Measurements from ENCODE around the gene CHMP4B.

CHMP4B gene

GRCh38 chr20:33781133-33781532, 30.0 kb upstream of the CHMP4B start:
- H3K9me3 ChIP-seq (replicated peaks in 1 of 2; ENCODE audit: control insufficient read depth in 2 of 2, insufficient read depth in 1 of 2, low read depth in 1 of 2, low read length in 2 of 2) = peaks cover 0 to 2% of the 10 kb centered on the region in 2 donors
- no peak overlapping the region for H2AFZ ChIP-seq (ENCODE audit: low read length)
- no peaks in the 10 kb centered on the region for H3K36me3 ChIP-seq (replicated peaks in 1 of 2; ENCODE audit: control insufficient read depth in 2 of 2, insufficient read depth in 2 of 2, low read length in 2 of 2)
- H3K4ac ChIP-seq (ENCODE audit: low read length) = no peak overlapping the region
- H3K23ac ChIP-seq (ENCODE audit: low read depth, low read length, poor library complexity) = peak overlapping the region; percentile 3
- no peak overlapping the region for H3K14ac ChIP-seq (ENCODE audit: low read length)
- H4K8ac ChIP-seq (ENCODE audit: low read depth, low read length) = no peak overlapping the region
- no peak overlapping the region for H3K4me2 ChIP-seq (ENCODE audit: insufficient read depth, low read length, poor library complexity, severe bottlenecking)
- H2BK5ac ChIP-seq (ENCODE audit: low read length) = no peak overlapping the region
- no peak overlapping the region for H2BK120ac ChIP-seq (ENCODE audit: low read depth, low read length)
- H2BK12ac ChIP-seq (ENCODE audit: low read length) = no peak overlapping the region
- peaks cover 4 to 6% of the 10 kb centered on the region in 2 donors for H3K4me1 ChIP-seq (ENCODE audit: control insufficient read depth in 2 of 2, insufficient read depth in 1 of 2, low read depth in 1 of 2, low read length in 2 of 2)
- H3K79me1 ChIP-seq (ENCODE audit: low read depth, low read length) = no peaks in the 10 kb centered on the region
- H3K27me3 ChIP-seq (ENCODE audit: control insufficient read depth in 3 of 3, insufficient read depth in 3 of 3, low read depth in 1 of 3, low read length in 3 of 3) = no peaks in the 10 kb centered on the region
- DNase-seq (ENCODE audit: low spot score) = no peak
- H2AK5ac ChIP-seq (ENCODE audit: low read depth, low read length) = peak overlapping the region; percentile 71
- no peak overlapping the region for H4K91ac ChIP-seq (ENCODE audit: low read depth, low read length, poor library complexity)
- no CpG with 5 or more reads among the region's 4 CpGs for WGBS, 2 donors (ENCODE audit: extremely low coverage in 2 of 2, insufficient read length in 2 of 2, insufficient replicate concordance in 1 of 2)
- no peak overlapping the region for H3K9ac ChIP-seq (ENCODE audit: low read depth, low read length, poor library complexity)
- no peak overlapping the region for H3K4me3 ChIP-seq (ENCODE audit: low read length in 2 of 2)
- no peak overlapping the region for H3K27ac ChIP-seq (replicated peaks; ENCODE audit: low read length)
- no peak overlapping the region for H2BK15ac ChIP-seq (ENCODE audit: low read length)
- H3K18ac ChIP-seq (ENCODE audit: low read length) = no peak overlapping the region

GRCh38 chr20:33781945-33782344, 29.2 kb upstream of the CHMP4B start:
- no peak overlapping the region for H2AFZ ChIP-seq (ENCODE audit: low read length)
- WGBS, 2 donors (ENCODE audit: extremely low coverage in 2 of 2, insufficient read length in 2 of 2, insufficient replicate concordance in 1 of 2) = no CpG with 5 or more reads among the region's 1 CpG
- peaks cover 0 to 2% of the 10 kb centered on the region in 2 donors for H3K9me3 ChIP-seq (replicated peaks in 1 of 2; ENCODE audit: control insufficient read depth in 2 of 2, insufficient read depth in 1 of 2, low read depth in 1 of 2, low read length in 2 of 2)
- no peak overlapping the region for H2BK15ac ChIP-seq (ENCODE audit: low read length)
- H3K4me1 ChIP-seq (ENCODE audit: control insufficient read depth in 2 of 2, insufficient read depth in 1 of 2, low read depth in 1 of 2, low read length in 2 of 2) = peaks cover 5 to 6% of the 10 kb centered on the region in 2 donors
- no peak overlapping the region for H3K23ac ChIP-seq (ENCODE audit: low read depth, low read length, poor library complexity)
- H3K4ac ChIP-seq (ENCODE audit: low read length) = no peak overlapping the region
- H3K14ac ChIP-seq (ENCODE audit: low read length) = no peak overlapping the region
- no peaks in the 10 kb centered on the region for H3K36me3 ChIP-seq (replicated peaks in 1 of 2; ENCODE audit: control insufficient read depth in 2 of 2, insufficient read depth in 2 of 2, low read length in 2 of 2)
- no peak overlapping the region for H4K8ac ChIP-seq (ENCODE audit: low read depth, low read length)
- no peak overlapping the region for H3K9ac ChIP-seq (ENCODE audit: low read depth, low read length, poor library complexity)
- H2BK12ac ChIP-seq (ENCODE audit: low read length) = no peak overlapping the region
- H3K4me3 ChIP-seq (ENCODE audit: low read length in 2 of 2) = no peak overlapping the region
- H3K4me2 ChIP-seq (ENCODE audit: insufficient read depth, low read length, poor library complexity, severe bottlenecking) = no peak overlapping the region
- no peaks in the 10 kb centered on the region for H3K79me1 ChIP-seq (ENCODE audit: low read depth, low read length)
- H2BK120ac ChIP-seq (ENCODE audit: low read depth, low read length) = no peak overlapping the region
- H3K18ac ChIP-seq (ENCODE audit: low read length) = no peak overlapping the region
- H2BK5ac ChIP-seq (ENCODE audit: low read length) = no peak overlapping the region
- H2AK5ac ChIP-seq (ENCODE audit: low read depth, low read length) = no peak overlapping the region
- H3K27ac ChIP-seq (replicated peaks; ENCODE audit: low read length) = no peak overlapping the region
- H3K27me3 ChIP-seq (ENCODE audit: control insufficient read depth in 3 of 3, insufficient read depth in 3 of 3, low read depth in 1 of 3, low read length in 3 of 3) = no peaks in the 10 kb centered on the region
- H4K91ac ChIP-seq (ENCODE audit: low read depth, low read length, poor library complexity) = no peak overlapping the region
- no peak for DNase-seq (ENCODE audit: low spot score)

GRCh38 chr20:33783256-33783655, 27.9 kb upstream of the CHMP4B start:
- peaks cover 6 to 8% of the 10 kb centered on the region in 2 donors for H3K4me1 ChIP-seq (ENCODE audit: control insufficient read depth in 2 of 2, insufficient read depth in 1 of 2, low read depth in 1 of 2, low read length in 2 of 2)
- peak overlapping the region; percentile 39 for H2BK15ac ChIP-seq (ENCODE audit: low read length)

GRCh38 chr20:33783818-33784217, 27.3 kb upstream of the CHMP4B start:
- peaks cover 6 to 8% of the 10 kb centered on the region in 2 donors for H3K4me1 ChIP-seq (ENCODE audit: control insufficient read depth in 2 of 2, insufficient read depth in 1 of 2, low read depth in 1 of 2, low read length in 2 of 2)
- H3K9me3 ChIP-seq (replicated peaks in 1 of 2; ENCODE audit: control insufficient read depth in 2 of 2, insufficient read depth in 1 of 2, low read depth in 1 of 2, low read length in 2 of 2) = peaks cover 0 to 2% of the 10 kb centered on the region in 2 donors
- no peak overlapping the region for H3K9ac ChIP-seq (ENCODE audit: low read depth, low read length, poor library complexity)
- H3K27me3 ChIP-seq (ENCODE audit: control insufficient read depth in 3 of 3, insufficient read depth in 3 of 3, low read depth in 1 of 3, low read length in 3 of 3) = no peaks in the 10 kb centered on the region
- H2BK120ac ChIP-seq (ENCODE audit: low read depth, low read length) = no peak overlapping the region
- peak overlapping the region; percentile 92 for H3K18ac ChIP-seq (ENCODE audit: low read length)
- no peak overlapping the region for H2BK12ac ChIP-seq (ENCODE audit: low read length)
- no peaks in the 10 kb centered on the region for H3K79me1 ChIP-seq (ENCODE audit: low read depth, low read length)
- H2BK15ac ChIP-seq (ENCODE audit: low read length) = peak overlapping the region; percentile 39
- H3K23ac ChIP-seq (ENCODE audit: low read depth, low read length, poor library complexity) = no peak overlapping the region
- no peak overlapping the region for H3K4me2 ChIP-seq (ENCODE audit: insufficient read depth, low read length, poor library complexity, severe bottlenecking)
- no peak for DNase-seq (ENCODE audit: low spot score)
- H3K4me3 ChIP-seq (ENCODE audit: low read length in 2 of 2) = no peak overlapping the region
- H4K8ac ChIP-seq (ENCODE audit: low read depth, low read length) = no peak overlapping the region
- H3K36me3 ChIP-seq (replicated peaks in 1 of 2; ENCODE audit: control insufficient read depth in 2 of 2, insufficient read depth in 2 of 2, low read length in 2 of 2) = no peaks in the 10 kb centered on the region
- no peak overlapping the region for H3K4ac ChIP-seq (ENCODE audit: low read length)
- H3K14ac ChIP-seq (ENCODE audit: low read length) = no peak overlapping the region
- peak overlapping the region; percentile 59 for H2AFZ ChIP-seq (ENCODE audit: low read length)
- H2AK5ac ChIP-seq (ENCODE audit: low read depth, low read length) = no peak overlapping the region
- 100% methylated on average over 1 of the region's 5 CpGs; no CpG with 5 or more reads in 1 of the 2 donors for WGBS, 2 donors (ENCODE audit: extremely low coverage in 2 of 2, insufficient read length in 2 of 2, insufficient replicate concordance in 1 of 2)
- H4K91ac ChIP-seq (ENCODE audit: low read depth, low read length, poor library complexity) = no peak overlapping the region
- H2BK5ac ChIP-seq (ENCODE audit: low read length) = no peak overlapping the region
- no peak overlapping the region for H3K27ac ChIP-seq (replicated peaks; ENCODE audit: low read length)

More at GRCh38 chr20:33783256-33783655, 27.9 kb upstream of the CHMP4B start:
- H3K4ac ChIP-seq (ENCODE audit: low read length) = no peak overlapping the region
- H2BK5ac ChIP-seq (ENCODE audit: low read length) = no peak overlapping the region
- no peak overlapping the region for H4K91ac ChIP-seq (ENCODE audit: low read depth, low read length, poor library complexity)
- no peak overlapping the region for H4K8ac ChIP-seq (ENCODE audit: low read depth, low read length)
- DNase-seq (ENCODE audit: low spot score) = no peak
- H2BK12ac ChIP-seq (ENCODE audit: low read length) = no peak overlapping the region
- no peak overlapping the region for H3K18ac ChIP-seq (ENCODE audit: low read length)
- no peak overlapping the region for H3K4me3 ChIP-seq (ENCODE audit: low read length in 2 of 2)
- no peak overlapping the region for H2BK120ac ChIP-seq (ENCODE audit: low read depth, low read length)
- H3K14ac ChIP-seq (ENCODE audit: low read length) = no peak overlapping the region
- no peak overlapping the region for H3K9ac ChIP-seq (ENCODE audit: low read depth, low read length, poor library complexity)
- WGBS, 2 donors (ENCODE audit: extremely low coverage in 2 of 2, insufficient read length in 2 of 2, insufficient replicate concordance in 1 of 2) = no CpG with 5 or more reads among the region's 5 CpGs
- no peaks in the 10 kb centered on the region for H3K27me3 ChIP-seq (ENCODE audit: control insufficient read depth in 3 of 3, insufficient read depth in 3 of 3, low read depth in 1 of 3, low read length in 3 of 3)
- no peak overlapping the region for H2AK5ac ChIP-seq (ENCODE audit: low read depth, low read length)
- H3K23ac ChIP-seq (ENCODE audit: low read depth, low read length, poor library complexity) = no peak overlapping the region
- no peaks in the 10 kb centered on the region for H3K79me1 ChIP-seq (ENCODE audit: low read depth, low read length)
- H3K27ac ChIP-seq (replicated peaks; ENCODE audit: low read length) = no peak overlapping the region
- no peaks in the 10 kb centered on the region for H3K36me3 ChIP-seq (replicated peaks in 1 of 2; ENCODE audit: control insufficient read depth in 2 of 2, insufficient read depth in 2 of 2, low read length in 2 of 2)
- peaks cover 0 to 2% of the 10 kb centered on the region in 2 donors for H3K9me3 ChIP-seq (replicated peaks in 1 of 2; ENCODE audit: control insufficient read depth in 2 of 2, insufficient read depth in 1 of 2, low read depth in 1 of 2, low read length in 2 of 2)
- peak overlapping the region; percentile 59 for H2AFZ ChIP-seq (ENCODE audit: low read length)
- no peak overlapping the region for H3K4me2 ChIP-seq (ENCODE audit: insufficient read depth, low read length, poor library complexity, severe bottlenecking)
